Measurements from ENCODE around the gene TCP11. TPM values are rescaled to one million over a fixed set of nuclear protein-coding genes. Genes with fewer than 3 reads are reported as not detected.
"Not testable (repeated sequence)": the region's sequence is repeated elsewhere in the genome, so short reads cannot be mapped to it uniquely, and the experiment has no call there.

The TCP11 gene
- total RNA-seq, 2 experiments from 2014 or later: not detected

DNA sequence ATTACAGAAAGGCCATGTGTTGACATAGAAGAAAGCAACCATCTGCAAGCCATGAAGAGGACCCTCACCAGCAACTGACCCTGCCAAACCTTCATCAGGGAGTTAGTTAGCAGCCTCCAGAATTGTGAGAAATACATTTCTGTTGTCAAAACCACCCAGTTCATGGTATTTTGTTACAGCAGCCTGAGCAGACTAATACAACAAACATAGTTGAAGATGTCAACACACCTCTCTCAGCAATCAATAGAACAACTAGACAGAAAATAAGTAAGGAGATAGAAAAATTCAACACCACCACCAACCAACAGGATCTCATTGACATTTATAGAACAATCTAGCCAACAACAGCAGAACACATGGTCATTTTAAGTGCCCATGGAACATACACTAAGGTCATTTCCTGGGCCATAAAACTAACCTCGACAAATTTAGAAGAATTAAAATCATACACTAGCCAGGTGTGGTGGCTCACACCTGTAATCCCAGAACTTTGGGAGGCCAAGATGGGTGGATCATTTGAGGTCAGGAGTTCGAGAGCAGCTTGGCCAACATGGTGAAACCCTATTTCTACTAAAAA lies 32.7 kb downstream of the TCP11 start:
- no peak for DNase-seq
- Mint-ChIP-seq H3K27ac (no peak overlapping the region), H3K4me1 (no peaks in the 10 kb centered on the region), H3K27me3 (peaks cover 4% of the 10 kb centered on the region), H3K4me3 (no peak overlapping the region), H3K9me3 (ENCODE audit: low read depth) (no peaks in the 10 kb centered on the region), H3K36me3 (ENCODE audit: low read depth) (no peaks in the 10 kb centered on the region)
- intact Hi-C loops (cut with DNase I, micrococcal nuclease): no loop called here
- ChIA-PET CTCF (no interaction called here), POLR2A (interaction anchor here (0.6 kb wide), 1 partner anchor 8 kb away, joined by 3 read pairs; no protein-coding TSS in a partner anchor)
- ATAC-seq: no peak

DNA sequence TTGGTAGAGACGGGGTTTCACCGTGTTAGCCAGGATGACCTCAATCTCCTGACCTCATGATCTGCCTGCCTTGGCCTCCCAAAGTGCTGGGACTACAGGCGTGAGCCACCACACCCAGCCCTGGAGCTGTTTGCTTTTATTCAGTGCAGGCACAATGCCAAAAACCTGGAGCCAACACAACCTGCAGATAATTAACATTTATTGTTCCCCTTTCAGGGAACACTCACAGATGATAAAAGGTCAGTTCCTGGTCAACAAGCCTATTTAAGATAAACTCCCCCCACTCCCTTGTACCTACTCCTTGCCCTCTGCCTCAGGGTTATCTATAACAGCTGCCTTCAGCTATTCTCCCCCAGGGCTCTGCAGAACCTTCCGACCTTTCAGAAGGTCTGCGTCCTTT lies 33.4 kb downstream of the TCP11 start:
- CTCF ChIA-PET: interaction anchor here (0.6 kb wide), 1 partner anchor 10 kb away, joined by 4 read pairs; no protein-coding TSS in a partner anchor
- DNase-seq; H3K27ac Mint-ChIP-seq; ATAC-seq; H3K9me3 Mint-ChIP-seq (ENCODE audit: low read depth); intact Hi-C loops (cut with DNase I, micrococcal nuclease); POLR2A ChIA-PET; H3K4me3 Mint-ChIP-seq; H3K4me1 Mint-ChIP-seq; H3K36me3 Mint-ChIP-seq (ENCODE audit: low read depth); H3K27me3 Mint-ChIP-seq: not testable (repeated sequence)

DNA sequence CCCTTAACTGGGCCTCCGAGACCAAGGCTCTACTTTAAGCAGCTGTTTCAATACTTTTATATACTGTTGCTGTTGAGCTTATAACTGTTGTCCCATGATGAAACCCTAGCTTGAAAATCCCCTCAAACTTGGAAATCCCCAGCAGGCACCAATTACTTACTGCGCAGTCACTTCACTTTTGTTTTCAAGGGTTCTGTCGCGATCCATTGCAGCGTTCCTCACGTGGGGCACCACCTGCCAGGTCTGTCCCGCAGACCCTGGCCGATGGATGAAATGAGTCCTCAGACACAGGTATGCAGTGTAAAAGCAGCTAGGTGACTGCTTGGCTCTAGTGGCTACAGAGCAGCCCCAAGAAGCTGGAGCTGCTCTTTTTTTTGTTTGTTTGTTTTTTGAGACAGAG lies 33.9 kb downstream of the TCP11 start:
- CTCF ChIA-PET: interaction anchor here (0.6 kb wide), 1 partner anchor 10 kb away, joined by 4 read pairs; no protein-coding TSS in a partner anchor
- DNase-seq (peak; percentile 20), ATAC-seq (peak; percentile 36)
- H3K9me3 Mint-ChIP-seq (ENCODE audit: low read depth); H3K4me1 Mint-ChIP-seq; H3K27me3 Mint-ChIP-seq; intact Hi-C loops (cut with DNase I, micrococcal nuclease); POLR2A ChIA-PET; H3K4me3 Mint-ChIP-seq; H3K27ac Mint-ChIP-seq; H3K36me3 Mint-ChIP-seq (ENCODE audit: low read depth): not testable (repeated sequence)

DNA sequence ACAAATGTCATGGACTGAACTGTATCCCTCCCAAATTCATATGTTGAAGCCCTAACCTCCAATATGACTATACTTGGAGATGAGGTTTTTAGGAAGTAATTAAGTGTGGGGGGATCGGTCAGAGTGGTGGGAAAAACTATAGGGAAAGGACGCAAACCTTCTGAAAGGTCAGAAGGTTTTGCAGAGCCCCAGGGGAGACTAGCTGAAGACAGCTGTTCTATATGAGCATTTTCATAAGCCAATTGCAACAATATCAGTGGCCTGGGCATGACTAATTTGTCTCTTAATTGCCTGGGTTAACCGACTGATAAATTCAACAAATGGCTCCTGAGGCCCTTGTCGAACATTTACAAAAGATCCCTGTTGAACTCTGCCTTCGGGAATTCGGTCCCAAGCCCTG lies 35.1 kb downstream of the TCP11 start:
- H3K9me3 Mint-ChIP-seq (ENCODE audit: low read depth); DNase-seq; H3K27ac Mint-ChIP-seq; H3K27me3 Mint-ChIP-seq; intact Hi-C loops (cut with DNase I, micrococcal nuclease); ATAC-seq; H3K4me1 Mint-ChIP-seq; CTCF ChIA-PET; H3K36me3 Mint-ChIP-seq (ENCODE audit: low read depth); POLR2A ChIA-PET; H3K4me3 Mint-ChIP-seq: not testable (repeated sequence)

DNA sequence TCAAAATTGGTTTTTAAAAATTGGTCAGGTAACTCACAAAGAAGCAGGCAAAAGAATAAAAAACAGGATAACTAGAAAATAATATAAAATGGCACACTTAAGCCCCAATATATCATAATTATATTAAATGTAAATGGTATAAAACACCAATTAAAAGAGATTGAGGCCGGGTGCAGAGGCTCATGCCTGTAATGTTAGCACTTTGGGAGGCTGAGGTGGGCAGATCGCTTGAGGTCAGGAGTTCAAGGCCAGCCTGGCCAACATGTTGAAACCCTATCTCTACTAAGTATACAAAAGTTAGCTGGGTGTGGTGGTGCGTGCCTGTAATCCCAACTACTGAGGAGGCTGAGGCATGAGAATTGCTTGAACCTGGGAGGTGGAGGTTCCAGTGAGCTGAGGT lies 36.1 kb downstream of the TCP11 start:
- ATAC-seq: no peak
- no peaks in the 10 kb centered on the region for H3K9me3 Mint-ChIP-seq (ENCODE audit: low read depth)
- no peak for DNase-seq

DNA sequence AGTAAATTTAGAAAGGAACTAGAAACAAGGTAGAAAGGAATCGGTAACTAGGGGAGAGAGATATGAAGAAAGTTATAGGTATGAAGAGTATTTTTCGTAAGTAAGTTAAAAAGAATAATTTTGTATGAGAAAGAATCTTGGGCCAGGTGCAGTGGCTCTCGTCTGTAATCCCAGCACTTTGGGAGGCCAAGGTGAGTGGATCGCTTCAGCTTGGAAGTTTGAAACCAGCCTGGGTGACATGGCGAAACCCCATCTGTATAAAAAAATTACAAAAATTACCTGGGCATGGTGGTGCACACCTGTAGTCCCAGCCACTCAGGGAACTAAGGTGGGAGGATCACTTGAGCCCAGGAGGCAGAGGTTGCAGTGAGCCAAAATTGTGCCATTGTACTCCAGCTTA lies 42.0 kb downstream of the TCP11 start:
- Mint-ChIP-seq H3K9me3 (ENCODE audit: low read depth) (no peaks in the 10 kb centered on the region), H3K27me3 (no peaks in the 10 kb centered on the region), H3K36me3 (ENCODE audit: low read depth) (no peaks in the 10 kb centered on the region), H3K4me3 (no peak overlapping the region), H3K4me1 (no peaks in the 10 kb centered on the region), H3K27ac (no peak overlapping the region)
- ChIA-PET CTCF (interaction anchor here (1.2 to 1.7 kb wide), 3 partner anchors 10 to 142 kb away, joined by 3 to 4 read pairs (median 3); no protein-coding TSS in a partner anchor), POLR2A (no interaction called here)
- DNase-seq: no peak
- no peak for ATAC-seq
- intact Hi-C loops (cut with DNase I, micrococcal nuclease): no loop called here

More for the DNA sequence above, 36.1 kb downstream of the TCP11 start:
- ChIA-PET POLR2A (no interaction called here), CTCF (no interaction called here)
- peaks cover 4% of the 10 kb centered on the region for H3K27me3 Mint-ChIP-seq
- no peaks in the 10 kb centered on the region for H3K36me3 Mint-ChIP-seq (ENCODE audit: low read depth)
- intact Hi-C loops (cut with DNase I, micrococcal nuclease): no loop called here
- H3K4me1 Mint-ChIP-seq: no peaks in the 10 kb centered on the region
- H3K4me3 Mint-ChIP-seq: no peak overlapping the region
- no peak overlapping the region for H3K27ac Mint-ChIP-seq

DNA sequence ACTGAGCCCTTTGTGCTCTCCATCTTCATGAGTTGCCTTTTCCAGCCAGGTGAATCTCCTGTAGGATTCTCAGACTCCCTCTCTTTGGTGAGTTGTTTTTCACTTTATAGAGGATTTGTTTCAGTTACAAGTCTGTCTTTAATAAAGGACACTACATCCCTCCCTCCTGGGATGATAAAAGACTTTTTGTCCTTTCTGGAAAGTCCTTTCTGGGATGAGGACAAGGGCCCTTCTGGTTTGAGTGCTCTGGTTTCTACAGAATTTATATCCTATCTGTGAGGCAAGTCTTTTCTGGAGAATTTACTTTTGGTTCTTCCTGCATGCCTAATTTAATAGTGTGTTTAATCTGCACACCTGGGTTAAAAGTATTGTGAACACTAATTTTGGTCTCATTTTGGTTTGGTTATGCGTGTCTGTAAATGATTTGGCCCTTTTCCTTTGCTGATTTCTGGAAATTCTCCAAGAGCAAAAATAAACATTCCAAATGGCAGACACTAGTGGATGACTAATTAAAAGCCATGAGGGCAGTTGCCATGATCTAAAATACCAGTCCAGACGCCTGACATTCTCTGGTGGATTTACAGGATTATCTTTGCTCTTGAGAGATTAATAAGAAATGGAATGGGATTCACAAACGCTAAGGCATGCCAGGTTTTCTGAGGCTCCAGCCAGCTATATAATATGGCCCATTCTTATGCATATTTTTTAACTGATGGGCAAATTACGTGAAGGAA lies 44.8 kb downstream of the TCP11 start:
- no peak overlapping the region for H3K4me3 Mint-ChIP-seq
- ATAC-seq (no peak), DNase-seq (no peak)
- POLR2A ChIA-PET: no interaction called here
- no peaks in the 10 kb centered on the region for H3K36me3 Mint-ChIP-seq (ENCODE audit: low read depth)
- H3K27me3 Mint-ChIP-seq: no peaks in the 10 kb centered on the region
- CTCF ChIA-PET: interaction anchor here (0.7 kb wide), 1 partner anchor 56 kb away, joined by 3 read pairs; no protein-coding TSS in a partner anchor
- H3K27ac Mint-ChIP-seq: no peak overlapping the region
- no peaks in the 10 kb centered on the region for H3K4me1 Mint-ChIP-seq
- H3K9me3 Mint-ChIP-seq (ENCODE audit: low read depth): no peaks in the 10 kb centered on the region
- intact Hi-C loops (cut with DNase I, micrococcal nuclease): no loop called here

DNA sequence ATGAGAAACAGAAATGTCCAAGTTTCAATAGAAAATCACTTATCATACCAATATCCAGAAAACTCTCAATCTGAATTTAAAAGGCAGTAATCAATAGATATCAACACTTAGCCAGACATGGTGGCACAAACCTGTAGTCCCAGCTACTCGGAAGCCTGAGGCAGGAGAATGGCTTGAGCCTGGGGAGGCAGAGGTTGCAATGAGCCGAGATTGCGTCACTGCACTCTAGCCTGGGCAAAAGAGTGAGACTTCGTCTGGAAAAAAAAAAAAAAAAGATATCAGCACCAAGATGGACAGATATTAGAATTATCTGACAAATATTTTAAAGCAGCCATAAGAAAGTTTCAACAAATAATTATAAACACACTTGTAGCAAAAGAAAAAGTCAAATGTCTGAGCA lies 47.0 kb downstream of the TCP11 start:
- no peaks in the 10 kb centered on the region for H3K27me3 Mint-ChIP-seq
- H3K27ac Mint-ChIP-seq: no peak overlapping the region
- H3K4me1 Mint-ChIP-seq: no peaks in the 10 kb centered on the region
- no peaks in the 10 kb centered on the region for H3K36me3 Mint-ChIP-seq (ENCODE audit: low read depth)
- no peak overlapping the region for H3K4me3 Mint-ChIP-seq
- POLR2A ChIA-PET: no interaction called here
- CTCF ChIA-PET: no interaction called here
- ATAC-seq: no peak
- intact Hi-C loops (cut with DNase I, micrococcal nuclease): no loop called here
- no peak for DNase-seq
- no peaks in the 10 kb centered on the region for H3K9me3 Mint-ChIP-seq (ENCODE audit: low read depth)

DNA sequence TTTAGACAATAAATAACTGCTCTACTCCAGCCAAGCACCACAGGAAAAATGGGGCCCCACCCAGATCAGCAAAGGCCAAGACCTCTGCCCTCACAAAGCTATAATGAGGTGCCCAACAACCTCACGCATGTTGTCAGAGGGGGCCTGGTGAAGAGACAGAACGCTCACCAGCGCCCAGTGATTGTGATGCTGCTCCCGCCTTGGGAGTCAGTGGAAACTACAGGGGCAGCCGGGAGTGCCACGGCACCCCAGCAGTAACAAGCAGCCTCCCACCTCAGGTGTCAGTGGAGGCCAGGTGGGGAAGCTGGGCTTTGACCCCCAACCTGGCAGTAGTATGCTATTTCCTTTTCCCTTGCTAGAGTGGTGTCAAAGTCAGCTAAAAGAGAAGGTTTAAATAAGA lies 47.4 kb downstream of the TCP11 start:
- Mint-ChIP-seq H3K27ac (no peak overlapping the region), H3K36me3 (ENCODE audit: low read depth) (no peaks in the 10 kb centered on the region), H3K27me3 (no peaks in the 10 kb centered on the region), H3K4me3 (no peak overlapping the region), H3K9me3 (ENCODE audit: low read depth) (no peaks in the 10 kb centered on the region), H3K4me1 (no peaks in the 10 kb centered on the region)
- POLR2A ChIA-PET: no interaction called here
- CTCF ChIA-PET: no interaction called here
- DNase-seq: no peak
- no peak for ATAC-seq
- intact Hi-C loops (cut with DNase I, micrococcal nuclease): no loop called here

DNA sequence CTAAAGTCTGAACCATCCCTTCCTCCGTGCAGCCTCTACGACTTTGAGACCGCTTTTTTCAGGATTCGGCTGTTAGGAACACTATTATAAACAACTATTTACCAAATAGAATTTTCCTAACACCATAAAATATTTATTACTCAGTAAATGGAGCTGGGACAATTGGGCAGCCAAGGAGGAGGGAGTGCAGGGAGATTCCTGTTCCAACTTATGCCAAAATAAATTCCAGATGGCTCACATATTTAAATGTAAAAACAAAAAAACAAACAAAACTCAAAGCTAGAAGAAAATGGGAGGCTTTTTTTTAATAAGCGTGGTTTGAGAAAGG lies 48.1 kb downstream of the TCP11 start:
- ChIA-PET CTCF (no interaction called here), POLR2A (no interaction called here)
- no peak for ATAC-seq
- no peak for DNase-seq
- Mint-ChIP-seq H3K9me3 (ENCODE audit: low read depth) (no peaks in the 10 kb centered on the region), H3K27me3 (no peaks in the 10 kb centered on the region), H3K27ac (no peak overlapping the region), H3K4me3 (no peak overlapping the region), H3K4me1 (no peaks in the 10 kb centered on the region), H3K36me3 (ENCODE audit: low read depth) (peaks cover 1% of the 10 kb centered on the region)
- intact Hi-C loops (cut with DNase I, micrococcal nuclease): no loop called here

DNA sequence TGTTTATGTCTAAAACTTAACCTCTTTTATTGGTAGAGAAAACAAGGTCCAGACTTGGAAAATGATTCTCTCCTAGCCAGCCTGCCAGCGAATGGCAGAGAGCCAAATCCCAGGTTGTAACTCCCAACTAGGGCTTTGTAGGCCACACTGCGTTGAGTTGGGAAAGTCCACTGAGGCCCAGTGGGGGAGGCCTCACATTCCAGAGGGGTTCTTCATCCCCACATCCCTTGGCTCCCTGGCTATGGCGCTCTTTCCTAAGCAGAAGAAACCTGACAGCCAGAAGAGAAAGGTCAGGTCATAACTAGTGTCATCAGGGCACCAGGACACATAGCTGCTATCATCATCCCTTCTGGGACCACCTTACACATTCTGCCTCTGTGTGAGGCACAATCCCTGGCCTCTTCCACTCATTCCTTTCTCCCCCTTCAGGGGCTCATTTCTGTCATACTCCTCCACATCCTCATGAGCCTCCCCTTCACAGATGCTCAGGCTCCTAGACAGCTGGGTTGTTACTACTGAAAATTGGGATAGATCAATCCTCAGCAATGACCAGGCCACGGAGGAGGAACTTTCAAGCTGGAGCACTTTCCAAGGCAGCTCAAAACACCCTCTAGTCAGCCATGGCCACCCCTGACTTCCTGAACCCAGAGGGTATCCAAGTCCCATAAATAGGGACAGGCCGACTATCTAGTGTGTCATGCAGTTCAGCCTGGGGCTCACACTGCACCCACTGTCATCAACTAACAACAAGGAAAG lies 48.6 kb downstream of the TCP11 start:
- Mint-ChIP-seq H3K27me3 (no peaks in the 10 kb centered on the region), H3K9me3 (ENCODE audit: low read depth) (no peaks in the 10 kb centered on the region), H3K27ac (no peak overlapping the region), H3K36me3 (ENCODE audit: low read depth) (peaks cover 3% of the 10 kb centered on the region), H3K4me3 (no peak overlapping the region), H3K4me1 (no peaks in the 10 kb centered on the region)
- ChIA-PET CTCF (no interaction called here), POLR2A (no interaction called here)
- no peak for DNase-seq
- intact Hi-C loops (cut with DNase I, micrococcal nuclease): no loop called here
- no peak for ATAC-seq
